Activated CD4-positive, alpha-beta memory T cell treated with anti-CD3 and anti-CD28 coated beads for 36 hours (primary cell): Measurements from ENCODE around the gene HMG20A. TPM values are rescaled to one million over a fixed set of nuclear protein-coding genes. Genes with fewer than 3 reads are reported as not detected.

ENCODE experiments used
- CTCF ChIA-PET: fragments of 350-600 bp; sonication (Branson Sonifier 250); formaldehyde crosslinking; loops from one replicate; lab custom pipeline; 2021; ENCODE audit warnings: antibody characterized with exemption, inconsistent platforms; lab: Charles Lee
- POLR2A ChIA-PET: fragments of 350-600 bp; sonication (Branson Sonifier 250); formaldehyde crosslinking; loops from one replicate; lab custom pipeline; 2021; ENCODE audit warnings: antibody characterized with exemption; lab: Charles Lee
- DNase-seq: peaks from one replicate; pipeline ENCODE4 v3.0.0-alpha.2; 2020
- H3K27ac Mint-ChIP-seq: one replicate; pipeline ENCODE4 v1.8.0; 2021; ENCODE audit warnings: mixed read lengths
- H3K27me3 Mint-ChIP-seq: one replicate; pipeline ENCODE4 v1.8.0; 2021; ENCODE audit warnings: mixed read lengths
- H3K36me3 Mint-ChIP-seq: one replicate; pipeline ENCODE4 v1.8.0; 2021; ENCODE audit warnings: mixed read lengths
- H3K4me1 Mint-ChIP-seq: one replicate; pipeline ENCODE4 v1.8.0; 2021; ENCODE audit warnings: low read depth, mixed read lengths
- H3K4me3 Mint-ChIP-seq: one replicate; pipeline ENCODE4 v1.8.0; 2021; ENCODE audit warnings: mild to moderate bottlenecking, mixed read lengths
- H3K9me3 Mint-ChIP-seq: one replicate; pipeline ENCODE4 v1.8.0; 2021; ENCODE audit warnings: mixed read lengths
- intact Hi-C: fragments of 100-400 bp; cut with micrococcal nuclease; formaldehyde crosslinking; loops from one replicate; pipeline ENCODE4 v1.15.1; 2023
- total RNA-seq, 2 experiments: library from RNA; stranded (reverse); gene quantifications; one replicate each; pipeline ENCODE4 v1.2.3, GENCODE V29; 2021

The HMG20A gene
- total RNA-seq, 2 experiments from 2014 or later, result 34.8 to 41.5 TPM

- H3K27ac Mint-ChIP-seq, result no peak overlapping the region
- POLR2A ChIA-PET, result no interaction called here
- H3K4me3 Mint-ChIP-seq, result no peak overlapping the region
- peaks cover 26% of the 10 kb centered on the region for H3K4me1 Mint-ChIP-seq
- H3K36me3 Mint-ChIP-seq, result no peaks in the 10 kb centered on the region
- CTCF ChIA-PET, result interaction anchor here (1.1 kb wide), 1 partner anchor 224 kb away, joined by 3 read pairs; no protein-coding TSS in a partner anchor
- intact Hi-C loops, result loop anchor here (10.0 kb wide), 1 partner anchor 1346 kb away; no protein-coding TSS in a partner anchor
- DNase-seq, result no peak
- no peaks in the 10 kb centered on the region for H3K9me3 Mint-ChIP-seq
- H3K27me3 Mint-ChIP-seq, result no peaks in the 10 kb centered on the region
Measured at GRCh38 chr15:77410701-77411618, 9.7 kb upstream of the HMG20A start.

GRCh38 chr15:77411619-77411976, 9.1 kb upstream of the HMG20A start:
- intact Hi-C loops, result loop anchor here (10.0 kb wide), 1 partner anchor 1347 kb away; no protein-coding TSS in a partner anchor
- H3K4me1 Mint-ChIP-seq, result peaks cover 20% of the 10 kb centered on the region
- CTCF ChIA-PET, result no interaction called here

GRCh38 chr15:77412972-77413698, 7.6 kb upstream of the HMG20A start:
- H3K9me3 Mint-ChIP-seq, result no peaks in the 10 kb centered on the region
- peaks cover 17% of the 10 kb centered on the region for H3K4me1 Mint-ChIP-seq
- no peaks in the 10 kb centered on the region for H3K27me3 Mint-ChIP-seq
- intact Hi-C loops, result loop anchor here (10.0 kb wide), 1 partner anchor 1348 kb away; no protein-coding TSS in a partner anchor
- no peaks in the 10 kb centered on the region for H3K36me3 Mint-ChIP-seq
- no peak for DNase-seq
- no peak overlapping the region for H3K4me3 Mint-ChIP-seq
- CTCF ChIA-PET, result no interaction called here
- POLR2A ChIA-PET, result no interaction called here
- H3K27ac Mint-ChIP-seq, result no peak overlapping the region

More at GRCh38 chr15:77411619-77411976, 9.1 kb upstream of the HMG20A start:
- Mint-ChIP-seq H3K27me3 (no peaks in the 10 kb centered on the region), H3K9me3 (no peaks in the 10 kb centered on the region), H3K27ac (no peak overlapping the region), H3K4me3 (no peak overlapping the region), H3K36me3 (no peaks in the 10 kb centered on the region)
- no peak for DNase-seq
- POLR2A ChIA-PET, result no interaction called here

GRCh38 chr15:77413699-77414349, 6.9 kb upstream of the HMG20A start:
- Mint-ChIP-seq H3K36me3 (no peaks in the 10 kb centered on the region), H3K9me3 (no peaks in the 10 kb centered on the region), H3K4me3 (no peak overlapping the region), H3K27ac (no peak overlapping the region), H3K27me3 (peaks cover 2% of the 10 kb centered on the region), H3K4me1 (peaks cover 24% of the 10 kb centered on the region)
- POLR2A ChIA-PET, result no interaction called here
- CTCF ChIA-PET, result no interaction called here
- no peak for DNase-seq
- intact Hi-C loops, result loop anchor here (10.0 kb wide), 1 partner anchor 1349 kb away; no protein-coding TSS in a partner anchor

- peaks cover 19% of the 10 kb centered on the region for H3K4me1 Mint-ChIP-seq
- H3K4me3 Mint-ChIP-seq, result no peak overlapping the region
- H3K27me3 Mint-ChIP-seq, result peaks cover 2% of the 10 kb centered on the region
- ChIA-PET CTCF (no interaction called here), POLR2A (no interaction called here)
- peaks cover 3% of the 10 kb centered on the region for H3K36me3 Mint-ChIP-seq
- DNase-seq, result no peak
- intact Hi-C loops, result loop anchor here (10.0 kb wide), 1 partner anchor 1350 kb away; no protein-coding TSS in a partner anchor
- H3K27ac Mint-ChIP-seq, result no peak overlapping the region
- no peaks in the 10 kb centered on the region for H3K9me3 Mint-ChIP-seq
Measured at GRCh38 chr15:77414789-77415442, 5.8 kb upstream of the HMG20A start.

- peaks cover 4% of the 10 kb centered on the region for H3K36me3 Mint-ChIP-seq
- no peak overlapping the region for H3K4me3 Mint-ChIP-seq
- intact Hi-C loops, result loop anchor here (10.0 kb wide), 1 partner anchor 1351 kb away; no protein-coding TSS in a partner anchor
Measured at GRCh38 chr15:77415450-77416147, 5.1 kb upstream of the HMG20A start.

GRCh38 chr15:77416148-77416455, 4.6 kb upstream of the HMG20A start:
- H3K36me3 Mint-ChIP-seq, result peaks cover 5% of the 10 kb centered on the region
- peaks cover 10% of the 10 kb centered on the region for H3K4me1 Mint-ChIP-seq
- intact Hi-C loops, result loop anchor here (10.0 kb wide), 1 partner anchor 1351 kb away; no protein-coding TSS in a partner anchor
- H3K27me3 Mint-ChIP-seq, result peaks cover 2% of the 10 kb centered on the region
- POLR2A ChIA-PET, result interaction anchor here (0.5 kb wide), 1 partner anchor 9 kb away, joined by 3 read pairs; no protein-coding TSS in a partner anchor
- no peaks in the 10 kb centered on the region for H3K9me3 Mint-ChIP-seq
- no peak for DNase-seq
- no peak overlapping the region for H3K4me3 Mint-ChIP-seq
- no peak overlapping the region for H3K27ac Mint-ChIP-seq
- CTCF ChIA-PET, result interaction anchor here (1.6 kb wide), 1 partner anchor 81 kb away, joined by 4 read pairs; no protein-coding TSS in a partner anchor

More at GRCh38 chr15:77415450-77416147, 5.1 kb upstream of the HMG20A start:
- Mint-ChIP-seq H3K27ac (no peak overlapping the region), H3K4me1 (peaks cover 12% of the 10 kb centered on the region), H3K27me3 (peaks cover 2% of the 10 kb centered on the region), H3K9me3 (no peaks in the 10 kb centered on the region)
- POLR2A ChIA-PET, result interaction anchor here (0.5 kb wide), 1 partner anchor 9 kb away, joined by 3 read pairs; no protein-coding TSS in a partner anchor
- DNase-seq, result no peak
- CTCF ChIA-PET, result no interaction called here

- H3K4me1 Mint-ChIP-seq, result peaks cover 17% of the 10 kb centered on the region
- H3K27ac Mint-ChIP-seq, result no peak overlapping the region
- intact Hi-C loops, result loop anchor here (10.0 kb wide), 1 partner anchor 1352 kb away; no protein-coding TSS in a partner anchor
- ChIA-PET CTCF (interaction anchor here (1.6 kb wide), 1 partner anchor 80 kb away, joined by 4 read pairs; no protein-coding TSS in a partner anchor), POLR2A (no interaction called here)
- no peak for DNase-seq
- H3K9me3 Mint-ChIP-seq, result no peaks in the 10 kb centered on the region
- peaks cover 2% of the 10 kb centered on the region for H3K27me3 Mint-ChIP-seq
- no peak overlapping the region for H3K4me3 Mint-ChIP-seq
- peaks cover 5% of the 10 kb centered on the region for H3K36me3 Mint-ChIP-seq
Measured at GRCh38 chr15:77416954-77417353, 3.7 kb upstream of the HMG20A start.

- ChIA-PET CTCF (interaction anchor here (1.6 kb wide), 1 partner anchor 80 kb away, joined by 4 read pairs; no protein-coding TSS in a partner anchor), POLR2A (no interaction called here)
- no peak overlapping the region for H3K27ac Mint-ChIP-seq
- peaks cover 2% of the 10 kb centered on the region for H3K27me3 Mint-ChIP-seq
- H3K36me3 Mint-ChIP-seq, result peaks cover 5% of the 10 kb centered on the region
- peaks cover 17% of the 10 kb centered on the region for H3K4me1 Mint-ChIP-seq
- intact Hi-C loops, result loop anchor here (10.0 kb wide), 1 partner anchor 1353 kb away; no protein-coding TSS in a partner anchor
- no peak overlapping the region for H3K4me3 Mint-ChIP-seq
- no peaks in the 10 kb centered on the region for H3K9me3 Mint-ChIP-seq
- DNase-seq, result no peak
Measured at GRCh38 chr15:77417602-77418001, 3.1 kb upstream of the HMG20A start.

- no peaks in the 10 kb centered on the region for H3K9me3 Mint-ChIP-seq
- H3K4me1 Mint-ChIP-seq, result peaks cover 17% of the 10 kb centered on the region
- peaks cover 2% of the 10 kb centered on the region for H3K27me3 Mint-ChIP-seq
- H3K36me3 Mint-ChIP-seq, result peaks cover 5% of the 10 kb centered on the region
- DNase-seq, result no peak
- H3K4me3 Mint-ChIP-seq, result peak overlapping the region; percentile 89
- intact Hi-C loops, result loop anchor here (10.0 kb wide), 1 partner anchor 1354 kb away; no protein-coding TSS in a partner anchor
- CTCF ChIA-PET, result interaction anchor here (1.1 kb wide), 1 partner anchor 12 kb away, joined by 5 read pairs; no protein-coding TSS in a partner anchor
- POLR2A ChIA-PET, result interaction anchor here (2.1 kb wide), 1 partner anchor 12 kb away, joined by 9 read pairs; no protein-coding TSS in a partner anchor
- peak overlapping the region; percentile 81 for H3K27ac Mint-ChIP-seq
Measured at GRCh38 chr15:77418391-77418965, 2.2 kb upstream of the HMG20A start.
